Pancreas (tissue), 10 donors: Measurements from ENCODE around the gene CTXN3. TPM values are rescaled to one million over a fixed set of nuclear protein-coding genes. Genes with fewer than 3 reads are reported as not detected.

Experiments
- ATAC-seq, 4 donors: fragments of 200-7000 bp; cut with Tn5 transposase; one replicate each; pipeline versions ENCODE4 v1.8.0 to v1.9.1; 2020; ENCODE audit warnings: mild to moderate bottlenecking in 4 of 4, moderate library complexity in 4 of 4
- DNase-seq, 6 donors: peaks; one replicate each; pipeline ENCODE4 v3.0.0-alpha.2; 2020
- FAIRE-seq: peaks from 2 replicates; lab custom pipeline; 2012; peaks lifted over from hg19 to GRCh38; lab: Jason Lieb, UNC
- H3K27ac ChIP-seq, 4 donors: fragments of 200-600 bp; sonication (generic); 1 replicate in 3 of 4; 2 replicates in 1 of 4; pipeline versions ENCODE4 v1.5.0 to v1.8.0; 2020
- H3K27me3 ChIP-seq, 4 donors: fragments of 200-600 bp; one replicate each; pipeline ENCODE4 v1.8.0; 2021
- H3K36me3 ChIP-seq, 3 donors: fragments of 200-600 bp; sonication (generic) in 1 of 3; one replicate each; pipeline versions ENCODE4 v1.5.0 to v1.8.0; 2020 to 2021
- H3K4me1 ChIP-seq, 3 donors: fragments of 200-600 bp; one replicate each; pipeline ENCODE4 v1.8.0; 2021
- H3K4me3 ChIP-seq, 4 donors: fragments of 200-600 bp; sonication (generic) in 2 of 4; one replicate each; pipeline versions ENCODE4 v1.5.0 to v1.8.0; 2020 to 2021
- H3K9me3 ChIP-seq, 4 donors: fragments of 200-600 bp; one replicate each; pipeline ENCODE4 v1.8.0; 2021
- WGBS, 2 donors: extraction: QIAGEN DNeasy Blood & Tissue Kit; methylation state at CpG; one replicate each; pipeline ENCODE4 v1.1.7; 2013; 5-methylcytosine and 5-hydroxymethylcytosine counted together
- intact Hi-C, 3 donors: fragments of 100-400 bp; cut with DNase I; formaldehyde crosslinking; loops; one replicate each; pipeline versions ENCODE4 v1.11.1 to v1.14.2; 2022
- polyA plus RNA-seq, 2 donors: library from polyadenylated mRNA; stranded (reverse); fragments of 200-250 nt; gene quantifications; one replicate each; pipeline ENCODE4 v1.2.3, GENCODE V29; 2013
- total RNA-seq, 6 donors: library from RNA; stranded (reverse); fragmentation: NEBNext Ultra II Directional in 4 of 6; extraction: Animal tissue kit (Norgen Biotek cat#: 25700) in 4 of 6; gene quantifications; one replicate each; pipeline versions ENCODE4 v1.2.1 to v1.2.4, GENCODE V29; 2021 to 2023
- TF ChIP-seq, protein P1 (sequence below), 4 donors: fragments of 200-600 bp; sonication (generic) in 3 of 4; IDR thresholded peaks; one replicate each; pipeline versions ENCODE4 v1.5.0 to v1.8.0; 2021; ENCODE audit warnings: antibody characterized with exemption in 4 of 4
- donor health status: healthy with polysubstance abuse.
- donor health status: DM: no; HTN: no; CAD: no; lungs with moderate emphysema.
- donor health status: DM: no; HTN: no; CAD: no.
- donor health status: control.
- donor health status: control.
- donor health status: Bipolar disorder and iron deficiency.
- donor health status: DM: yes; HTN: yes; CAD: no.
- donor health status: DM: no; HTN: no; CAD: no.
- donor health status: DM: no; HTN: no; CAD: no.
- donor health status: DM: yes; HTN: yes; CAD: no.

CTXN3 gene
- total and polyA plus RNA-seq, 8 donors, result not detected

- H3K4me3 ChIP-seq, result no peak overlapping the region
These were observed 46.4 kb upstream of the CTXN3 start for GRCh38 chr5:127602481-127602880.

GRCh38 chr5:127602896-127603844, 45.7 kb upstream of the CTXN3 start:
- no peaks in the 10 kb centered on the region for H3K4me1 ChIP-seq
- H3K27ac ChIP-seq, result no peak overlapping the region
- FAIRE-seq (no peak), DNase-seq (no peak), ATAC-seq (no peak)
- no peaks in the 10 kb centered on the region for H3K27me3 ChIP-seq
- H3K36me3 ChIP-seq, result no peaks in the 10 kb centered on the region
- H3K4me3 ChIP-seq, result no peak overlapping the region
- TF ChIP-seq, protein P1, sequence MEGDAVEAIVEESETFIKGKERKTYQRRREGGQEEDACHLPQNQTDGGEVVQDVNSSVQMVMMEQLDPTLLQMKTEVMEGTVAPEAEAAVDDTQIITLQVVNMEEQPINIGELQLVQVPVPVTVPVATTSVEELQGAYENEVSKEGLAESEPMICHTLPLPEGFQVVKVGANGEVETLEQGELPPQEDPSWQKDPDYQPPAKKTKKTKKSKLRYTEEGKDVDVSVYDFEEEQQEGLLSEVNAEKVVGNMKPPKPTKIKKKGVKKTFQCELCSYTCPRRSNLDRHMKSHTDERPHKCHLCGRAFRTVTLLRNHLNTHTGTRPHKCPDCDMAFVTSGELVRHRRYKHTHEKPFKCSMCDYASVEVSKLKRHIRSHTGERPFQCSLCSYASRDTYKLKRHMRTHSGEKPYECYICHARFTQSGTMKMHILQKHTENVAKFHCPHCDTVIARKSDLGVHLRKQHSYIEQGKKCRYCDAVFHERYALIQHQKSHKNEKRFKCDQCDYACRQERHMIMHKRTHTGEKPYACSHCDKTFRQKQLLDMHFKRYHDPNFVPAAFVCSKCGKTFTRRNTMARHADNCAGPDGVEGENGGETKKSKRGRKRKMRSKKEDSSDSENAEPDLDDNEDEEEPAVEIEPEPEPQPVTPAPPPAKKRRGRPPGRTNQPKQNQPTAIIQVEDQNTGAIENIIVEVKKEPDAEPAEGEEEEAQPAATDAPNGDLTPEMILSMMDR (IDR thresholded peaks at IDR 0.05), result no peak
- H3K9me3 ChIP-seq, result no peaks in the 10 kb centered on the region
- WGBS, 2 donors, result 40 to 45% methylated on average over 8 of the region's 8 CpGs
- intact Hi-C loops, result no loop called here

More at GRCh38 chr5:127602481-127602880, 46.4 kb upstream of the CTXN3 start:
- Histone ChIP-seq H3K4me1 (no peaks in the 10 kb centered on the region), H3K27me3 (no peaks in the 10 kb centered on the region), H3K9me3 (no peaks in the 10 kb centered on the region), H3K36me3 (no peaks in the 10 kb centered on the region), H3K27ac (no peak overlapping the region)
- WGBS, 2 donors, result 96 to 98% methylated on average over 3 of the region's 3 CpGs
- TF ChIP-seq, protein P1 (IDR thresholded peaks at IDR 0.05), result no peak
- FAIRE-seq, result no peak
- DNase-seq, result no peak
- no peak for ATAC-seq
- intact Hi-C loops, result no loop called here

DNA sequence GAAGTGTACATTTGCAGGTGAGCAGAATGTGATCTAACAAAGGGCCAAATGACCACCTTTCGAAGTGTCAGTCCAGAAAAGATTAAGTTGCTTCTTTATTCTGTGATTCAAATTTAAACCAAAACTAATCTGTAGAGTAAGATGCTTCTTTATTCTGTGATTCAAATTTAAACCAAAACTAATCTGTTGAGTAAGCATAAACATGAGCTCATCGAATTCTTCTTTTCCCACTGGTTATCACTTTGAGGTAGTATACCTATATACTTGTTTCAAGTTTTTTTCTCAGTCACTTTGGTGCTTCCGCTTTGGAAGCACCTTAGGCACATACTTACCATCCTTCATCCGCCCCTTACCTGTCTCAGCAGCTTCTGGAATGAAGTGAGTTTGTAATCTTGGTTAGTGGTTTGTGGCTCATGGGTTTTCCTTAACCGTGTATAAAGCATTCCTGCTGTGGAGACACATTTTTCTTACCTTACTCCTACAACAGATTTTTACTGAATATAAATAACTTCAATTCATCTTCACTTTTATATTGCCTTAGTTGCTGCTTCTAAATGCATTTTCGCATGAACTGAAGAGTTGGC, 40.7 kb upstream of the CTXN3 start:
- WGBS, 2 donors, result 68 to 71% methylated on average over 6 of the region's 6 CpGs
- ATAC-seq (no peak), DNase-seq (no peak), FAIRE-seq (no peak)
- Histone ChIP-seq H3K4me3 (no peak overlapping the region), H3K9me3 (no peaks in the 10 kb centered on the region), H3K4me1 (no peaks in the 10 kb centered on the region), H3K27me3 (no peaks in the 10 kb centered on the region), H3K36me3 (no peaks in the 10 kb centered on the region), H3K27ac (no peak overlapping the region)
- intact Hi-C loops, result no loop called here
- TF ChIP-seq, protein P1 (IDR thresholded peaks at IDR 0.05), result no peak

DNA sequence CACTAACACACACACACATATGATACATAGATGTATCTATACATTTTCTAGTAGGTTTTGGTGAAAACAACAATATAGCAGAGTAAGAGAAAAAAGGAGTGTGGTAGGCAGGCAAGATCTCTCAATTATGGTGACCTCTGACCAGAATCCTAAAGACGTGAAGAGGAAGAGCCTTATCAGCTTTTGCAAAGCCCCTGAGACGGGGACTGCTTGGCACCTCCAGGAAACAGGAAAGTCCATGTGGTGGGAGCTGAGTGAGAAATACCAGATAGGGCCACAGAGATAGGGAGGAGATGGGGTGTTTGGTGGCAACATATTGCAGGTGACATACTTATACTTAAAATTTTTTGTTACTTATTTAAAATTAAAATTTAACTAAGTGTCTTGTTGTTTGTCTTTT, 39.9 kb upstream of the CTXN3 start:
- FAIRE-seq, result no peak
- no peaks in the 10 kb centered on the region for H3K36me3 ChIP-seq
- intact Hi-C loops, result no loop called here
- no peaks in the 10 kb centered on the region for H3K9me3 ChIP-seq
- H3K27ac ChIP-seq, result no peak overlapping the region
- no peak overlapping the region for H3K4me3 ChIP-seq
- ATAC-seq, result no peak
- H3K27me3 ChIP-seq, result no peaks in the 10 kb centered on the region
- DNase-seq, result no peak
- TF ChIP-seq, protein P1 (IDR thresholded peaks at IDR 0.05), result no peak
- H3K4me1 ChIP-seq, result no peaks in the 10 kb centered on the region
- WGBS, 2 donors, result 43 to 58% methylated on average over 2 of the region's 2 CpGs
